AG04450 (cell line): ENCODE results near the gene KIF23. TPM values are rescaled to one million over a fixed set of nuclear protein-coding genes. Genes with fewer than 3 reads are reported as not detected.
"Not testable (repeated sequence)": the region's sequence is repeated elsewhere in the genome, so short reads cannot be mapped to it uniquely, and the experiment has no call there.

Experiments used
- CTCF ChIA-PET: fragments of 300-600, 350-600 bp; formaldehyde crosslinking; extraction: SDS; loops from one replicate; lab custom pipeline; 2022; ENCODE audit warnings: antibody characterized with exemption, inconsistent platforms; lab: Charles Lee
- POLR2A ChIA-PET: fragments of 350-600 bp; formaldehyde crosslinking; extraction: SDS; loops from one replicate; lab custom pipeline; 2021; ENCODE audit warnings: antibody characterized with exemption, inconsistent platforms; lab: Yijun Ruan, JAX
- DNase-seq: peaks from one replicate; pipeline ENCODE4 v3.0.0-alpha.2; 2011; ENCODE audit warnings: low read depth, low spot score
- H3K27ac ChIP-seq: one replicate; pipeline ENCODE4 v1.5.1; 2012; ENCODE audit warnings: low read depth, low read length, control low read depth
- H3K27me3 ChIP-seq: one replicate; pipeline ENCODE4 v1.6.0; 2012; ENCODE audit warnings: low read length; ENCODE audit not compliant: control insufficient read depth, insufficient read depth
- H3K4me3 ChIP-seq: 2 replicates; pipeline ENCODE4 v1.5.1; 2011; ENCODE audit warnings: mild to moderate bottlenecking, low read depth, low read length, control low read depth
- H3K9me3 ChIP-seq: 2 replicates; pipeline ENCODE4 v1.5.1; 2012; ENCODE audit warnings: low read length; ENCODE audit not compliant: control insufficient read depth, insufficient read depth
- polyA plus RNA-seq: library from polyadenylated mRNA; depleted of rRNA; stranded (reverse); fragments of >200 nt; gene quantifications from 2 replicates; pipeline ENCODE4 v1.2.3, GENCODE V29; 2011
- TF ChIP-seq, protein P1 (sequence below): IDR thresholded peaks from 2 replicates; pipeline ENCODE4 v1.5.1; 2011; ENCODE audit warnings: low read depth, low read length, control low read depth, inconsistent platforms

Gene KIF23
- polyA plus RNA-seq, 1 experiment: 20.0 TPM

DNA sequence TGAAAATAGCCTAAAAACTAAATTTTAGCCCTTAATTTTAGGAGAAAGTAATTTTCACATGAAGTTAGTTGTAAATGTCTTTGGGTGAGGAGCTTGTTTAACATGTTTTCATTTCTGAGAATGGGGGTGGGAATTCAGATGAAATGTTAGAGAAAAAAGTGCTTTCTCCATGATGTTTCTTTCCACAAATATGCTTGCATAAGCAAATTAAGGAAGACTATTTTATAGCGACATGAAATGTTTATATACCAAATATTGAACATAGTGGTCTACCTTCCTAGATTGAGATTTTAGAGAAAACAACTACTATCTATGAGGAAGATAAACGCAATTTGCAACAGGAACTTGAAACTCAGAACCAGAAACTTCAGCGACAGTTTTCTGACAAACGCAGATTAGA lies 25.5 kb downstream of the KIF23 start:
- no peaks in the 10 kb centered on the region; the same call in 1 of the 2 replicates for H3K9me3 ChIP-seq
- CTCF ChIA-PET: interaction anchor here (0.9 kb wide), 1 partner anchor 24 kb away, joined by 3 read pairs; no protein-coding TSS in a partner anchor
- TF ChIP-seq, protein P1, sequence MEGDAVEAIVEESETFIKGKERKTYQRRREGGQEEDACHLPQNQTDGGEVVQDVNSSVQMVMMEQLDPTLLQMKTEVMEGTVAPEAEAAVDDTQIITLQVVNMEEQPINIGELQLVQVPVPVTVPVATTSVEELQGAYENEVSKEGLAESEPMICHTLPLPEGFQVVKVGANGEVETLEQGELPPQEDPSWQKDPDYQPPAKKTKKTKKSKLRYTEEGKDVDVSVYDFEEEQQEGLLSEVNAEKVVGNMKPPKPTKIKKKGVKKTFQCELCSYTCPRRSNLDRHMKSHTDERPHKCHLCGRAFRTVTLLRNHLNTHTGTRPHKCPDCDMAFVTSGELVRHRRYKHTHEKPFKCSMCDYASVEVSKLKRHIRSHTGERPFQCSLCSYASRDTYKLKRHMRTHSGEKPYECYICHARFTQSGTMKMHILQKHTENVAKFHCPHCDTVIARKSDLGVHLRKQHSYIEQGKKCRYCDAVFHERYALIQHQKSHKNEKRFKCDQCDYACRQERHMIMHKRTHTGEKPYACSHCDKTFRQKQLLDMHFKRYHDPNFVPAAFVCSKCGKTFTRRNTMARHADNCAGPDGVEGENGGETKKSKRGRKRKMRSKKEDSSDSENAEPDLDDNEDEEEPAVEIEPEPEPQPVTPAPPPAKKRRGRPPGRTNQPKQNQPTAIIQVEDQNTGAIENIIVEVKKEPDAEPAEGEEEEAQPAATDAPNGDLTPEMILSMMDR: no peak

DNA sequence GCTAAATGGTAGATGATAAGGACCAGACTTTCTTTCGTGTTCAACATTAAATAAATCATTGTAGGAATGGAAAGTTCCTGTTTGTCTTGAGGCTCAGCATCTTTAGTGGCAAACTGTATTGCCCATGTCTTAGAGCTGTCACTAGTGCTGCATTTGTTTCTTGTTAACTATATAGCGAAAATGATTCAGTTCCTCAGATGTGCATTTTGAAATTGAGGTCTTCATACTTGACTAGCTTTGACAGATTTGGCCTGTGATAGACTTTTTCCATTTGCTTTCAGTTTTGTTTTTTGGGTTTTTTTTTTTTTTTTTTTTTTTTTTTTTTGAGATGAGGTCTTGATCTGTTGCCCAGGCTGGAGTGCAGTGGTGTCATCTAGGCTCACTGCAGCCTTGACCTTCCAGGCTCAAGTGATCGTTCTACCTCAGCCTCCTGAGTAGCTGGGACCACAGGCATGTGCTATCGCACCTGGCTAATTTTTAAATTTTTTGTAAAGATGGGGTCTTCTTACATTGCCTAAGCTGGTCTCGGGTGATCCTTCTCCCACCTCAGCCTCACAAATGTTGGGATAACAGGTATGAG lies 29.0 kb downstream of the KIF23 start:
- TF ChIP-seq, protein P1: no peak
- H3K27ac ChIP-seq: no peak overlapping the region
- ChIA-PET POLR2A (interaction anchor here (0.6 kb wide), 1 partner anchor 706 kb away, joined by 5 read pairs; no protein-coding TSS in a partner anchor), CTCF (no interaction called here)
- H3K4me3 ChIP-seq: no peak overlapping the region
- H3K27me3 ChIP-seq: no peaks in the 10 kb centered on the region
- DNase-seq: no peak
- no peaks in the 10 kb centered on the region for H3K9me3 ChIP-seq

More for the DNA sequence above, 25.5 kb downstream of the KIF23 start:
- DNase-seq: no peak
- no peak overlapping the region for H3K27ac ChIP-seq
- H3K27me3 ChIP-seq: no peaks in the 10 kb centered on the region
- POLR2A ChIA-PET: interaction anchor here (0.8 kb wide), 1 partner anchor 13 kb away, joined by 3 read pairs; the partner anchor contains the start of gene RPLP1
- no peak overlapping the region for H3K4me3 ChIP-seq

- TF ChIP-seq, protein P1: no peak
- no peak overlapping the region for H3K27ac ChIP-seq
- no peak overlapping the region for H3K4me3 ChIP-seq
- POLR2A ChIA-PET: no interaction called here
- H3K27me3 ChIP-seq: no peaks in the 10 kb centered on the region
- H3K9me3 ChIP-seq: no peaks in the 10 kb centered on the region
- CTCF ChIA-PET: interaction anchor here (0.6 to 1.2 kb wide), 2 partner anchors 29 to 519 kb away, joined by 3 to 4 read pairs; no protein-coding TSS in a partner anchor
- DNase-seq: no peak
These were observed 30.5 kb downstream of the KIF23 start for GRCh38 chr15:69444686-69445085.

DNA sequence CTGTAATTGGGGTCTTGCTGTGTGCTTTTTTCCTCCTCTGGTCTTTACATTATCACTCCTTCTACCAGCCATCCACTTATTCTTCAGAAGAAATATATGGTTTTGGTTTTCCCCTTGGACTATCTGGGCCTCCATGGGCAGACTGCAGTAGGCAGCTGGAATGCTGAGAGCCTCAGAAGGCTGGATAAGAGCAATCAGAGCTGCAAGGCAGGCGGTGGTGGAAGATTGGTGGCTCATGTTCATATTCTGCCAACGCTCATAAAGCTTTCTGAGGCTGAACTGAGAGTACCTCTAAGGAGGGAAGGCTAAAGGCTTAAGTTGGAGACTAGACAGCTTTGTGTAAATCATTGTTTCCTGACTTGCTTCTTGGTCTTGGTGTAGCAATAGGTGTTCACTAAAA lies 32.8 kb downstream of the KIF23 start:
- Histone ChIP-seq H3K27ac (no peak overlapping the region), H3K4me3 (no peak overlapping the region), H3K9me3 (no peaks in the 10 kb centered on the region), H3K27me3 (no peaks in the 10 kb centered on the region)
- POLR2A ChIA-PET: interaction anchor here (0.5 kb wide), 1 partner anchor 16 kb away, joined by 3 read pairs; no protein-coding TSS in a partner anchor
- TF ChIP-seq, protein P1: no peak
- DNase-seq: no peak
- CTCF ChIA-PET: no interaction called here

DNA sequence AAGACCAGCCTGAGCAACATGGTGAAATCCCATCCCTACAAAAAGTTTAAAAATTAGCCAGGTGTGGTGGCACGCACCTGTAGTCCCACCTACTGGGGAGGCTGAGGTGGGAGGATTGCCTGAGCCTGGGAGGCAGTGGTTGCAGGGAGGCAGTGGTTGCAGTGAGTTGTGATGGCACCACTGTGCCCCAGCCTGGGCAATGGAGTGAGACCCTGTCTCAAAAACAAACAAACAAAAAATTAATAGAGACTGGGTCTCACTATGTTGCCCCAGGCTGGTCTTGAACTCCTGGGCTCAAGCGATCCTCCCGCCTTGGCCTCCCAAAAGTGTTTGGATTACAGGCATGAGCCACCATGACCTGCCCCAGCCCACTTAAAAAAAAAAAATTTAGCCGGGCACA lies 36.1 kb downstream of the KIF23 start:
- DNase-seq, H3K4me3 ChIP-seq, H3K9me3 ChIP-seq, POLR2A ChIA-PET, H3K27ac ChIP-seq, H3K27me3 ChIP-seq: not testable (repeated sequence)
- CTCF ChIA-PET: interaction anchor here (4.7 kb wide), 1 partner anchor 12 kb away, joined by 50 read pairs; no protein-coding TSS in a partner anchor
